Keratinocyte (primary cell): ENCODE data around the gene SCAANT1.

Source experiments
- EZH2 ChIP-seq: IDR thresholded peaks from one replicate; pipeline ENCODE4 v1.6.1; 2012; ENCODE audit warnings: inconsistent platforms, mild to moderate bottlenecking, low read length, moderate library complexity
- TF ChIP-seq, protein P1 (sequence below), 3 experiments: IDR thresholded peaks in 1 of 3; conservative IDR thresholded peaks in 1 of 3; optimal IDR thresholded peaks in 1 of 3; 2 replicates in 2 of 3; 3 replicates in 1 of 3; pipeline versions ENCODE3 to v1.5.1; 2011; ENCODE audit warnings: low read length in 3 of 3, mild to moderate bottlenecking in 3 of 3, moderate library complexity in 2 of 3, control low read depth in 1 of 3, inconsistent platforms in 1 of 3; ENCODE audit not compliant: insufficient read depth in 2 of 3; ENCODE audit errors: extremely low read depth in 1 of 3

DNA sequence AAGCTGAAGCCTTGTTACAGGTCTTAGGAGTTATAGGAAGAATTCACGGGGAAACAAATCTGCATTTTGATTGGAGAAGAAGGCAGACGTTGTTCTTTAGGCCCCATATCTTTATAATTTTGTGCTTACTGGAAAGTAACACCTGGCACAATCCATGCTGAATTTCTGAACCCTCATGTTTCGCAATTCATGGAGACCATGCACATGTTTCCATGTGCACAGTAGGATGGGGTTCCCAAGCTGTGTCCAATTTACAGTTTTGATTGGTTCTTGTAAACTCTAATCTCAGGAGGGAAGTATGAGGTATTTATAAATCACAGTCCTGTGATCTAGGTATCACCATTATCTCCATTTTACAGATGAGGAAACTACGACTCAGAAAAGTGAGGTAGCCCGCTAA is 7.8 kb upstream of the SCAANT1 start:
- TF ChIP-seq, protein P1, sequence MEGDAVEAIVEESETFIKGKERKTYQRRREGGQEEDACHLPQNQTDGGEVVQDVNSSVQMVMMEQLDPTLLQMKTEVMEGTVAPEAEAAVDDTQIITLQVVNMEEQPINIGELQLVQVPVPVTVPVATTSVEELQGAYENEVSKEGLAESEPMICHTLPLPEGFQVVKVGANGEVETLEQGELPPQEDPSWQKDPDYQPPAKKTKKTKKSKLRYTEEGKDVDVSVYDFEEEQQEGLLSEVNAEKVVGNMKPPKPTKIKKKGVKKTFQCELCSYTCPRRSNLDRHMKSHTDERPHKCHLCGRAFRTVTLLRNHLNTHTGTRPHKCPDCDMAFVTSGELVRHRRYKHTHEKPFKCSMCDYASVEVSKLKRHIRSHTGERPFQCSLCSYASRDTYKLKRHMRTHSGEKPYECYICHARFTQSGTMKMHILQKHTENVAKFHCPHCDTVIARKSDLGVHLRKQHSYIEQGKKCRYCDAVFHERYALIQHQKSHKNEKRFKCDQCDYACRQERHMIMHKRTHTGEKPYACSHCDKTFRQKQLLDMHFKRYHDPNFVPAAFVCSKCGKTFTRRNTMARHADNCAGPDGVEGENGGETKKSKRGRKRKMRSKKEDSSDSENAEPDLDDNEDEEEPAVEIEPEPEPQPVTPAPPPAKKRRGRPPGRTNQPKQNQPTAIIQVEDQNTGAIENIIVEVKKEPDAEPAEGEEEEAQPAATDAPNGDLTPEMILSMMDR (optimal IDR thresholded peaks at IDR 0.05 in 1 of 3, IDR thresholded peaks at IDR 0.05 in 1 of 3, conservative IDR thresholded peaks at IDR 0.05 in 1 of 3; ENCODE audit: extremely low read depth in 1 of 3, insufficient read depth in 2 of 3, low read length in 3 of 3), result no peak
- no peak for TF ChIP-seq EZH2
